GM19023 (cell line): ENCODE measurements around the gene GDAP2.

ENCODE experiments used
- ATAC-seq: cut with Tn5 transposase; IDR thresholded peaks from one replicate; pipeline ENCODE4 v1.9.1; 2021; ENCODE audit warnings: mild to moderate bottlenecking, moderate library complexity; ENCODE audit not compliant: unreplicated experiment

GDAP2 gene

GRCh38 chr1:117843791-117844190 is 85.6 kb downstream of the GDAP2 start:
- no peak for ATAC-seq

DNA sequence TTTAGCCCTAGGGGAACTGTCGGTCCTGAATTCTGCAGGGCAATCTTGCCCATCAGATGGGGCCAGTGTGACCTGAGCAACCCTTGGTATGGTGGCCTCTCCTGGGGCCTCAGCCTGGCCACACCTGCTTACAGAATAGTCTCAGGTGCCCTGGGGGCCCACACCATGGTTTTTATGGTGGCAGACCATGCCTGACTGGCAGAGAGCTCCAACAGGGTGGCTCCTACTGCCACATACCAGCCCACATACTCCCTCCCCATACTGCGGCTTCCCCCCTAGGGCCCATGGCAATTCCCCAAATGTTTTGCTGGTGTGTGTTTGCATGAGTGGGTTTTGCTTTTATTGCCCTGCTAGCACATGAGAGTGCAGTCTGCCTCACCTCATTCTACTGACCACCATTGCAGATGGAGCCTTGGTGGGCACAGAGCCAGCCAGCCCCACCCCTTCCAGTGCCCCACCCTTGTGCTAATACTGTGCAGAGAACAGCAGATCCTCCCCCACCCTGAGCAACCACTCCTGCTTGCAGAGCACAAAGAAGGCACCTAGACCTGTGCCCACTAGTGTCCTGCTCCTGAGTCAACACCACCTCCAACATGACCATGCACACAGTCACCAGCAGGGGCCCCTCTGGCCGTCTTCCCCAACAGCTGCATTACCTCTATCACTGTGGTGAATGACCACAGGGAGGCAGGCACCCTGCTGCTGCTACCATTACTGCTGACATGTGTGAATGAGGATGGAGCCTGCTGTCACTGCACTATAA is 86.8 kb downstream of the GDAP2 start:
- ATAC-seq = no peak

GRCh38 chr1:117841117-117841650 is 88.2 kb downstream of the GDAP2 start:
- no peak for ATAC-seq

- ATAC-seq = no peak
Measured at GRCh38 chr1:117838911-117839310, 90.5 kb downstream of the GDAP2 start.

- ATAC-seq = no peak
Measured at GRCh38 chr1:117836069-117836468, 93.4 kb downstream of the GDAP2 start.

- no peak for ATAC-seq
Measured at GRCh38 chr1:117834416-117834815, 95.0 kb downstream of the GDAP2 start.

GRCh38 chr1:117832453-117832852 is 97.0 kb downstream of the GDAP2 start:
- no peak for ATAC-seq

DNA sequence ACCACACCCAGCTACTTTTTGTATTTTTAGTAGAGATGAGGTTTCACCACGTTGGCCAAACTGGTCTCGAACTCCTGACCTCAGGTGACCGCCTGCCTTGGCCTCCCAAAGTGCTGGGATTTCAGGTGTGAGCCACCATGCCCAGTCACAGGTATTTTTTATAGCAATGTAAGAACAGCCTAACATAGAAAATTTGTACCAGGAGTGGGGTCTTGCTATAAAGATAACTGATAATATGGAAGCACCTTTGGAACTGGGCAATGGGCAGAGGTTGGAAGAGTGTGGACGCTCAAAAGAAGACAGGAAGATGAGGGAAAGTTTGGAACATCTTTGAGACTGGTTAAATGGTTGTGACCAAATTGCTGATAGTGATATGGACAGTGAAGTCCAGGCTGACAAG is 99.2 kb downstream of the GDAP2 start:
- no peak for ATAC-seq

GRCh38 chr1:117828201-117828600 is 101.2 kb downstream of the GDAP2 start:
- ATAC-seq = no peak

GRCh38 chr1:117826540-117827078 is 102.8 kb downstream of the GDAP2 start:
- no peak for ATAC-seq

- ATAC-seq = no peak
Measured at GRCh38 chr1:117826119-117826518, 103.3 kb downstream of the GDAP2 start.

DNA sequence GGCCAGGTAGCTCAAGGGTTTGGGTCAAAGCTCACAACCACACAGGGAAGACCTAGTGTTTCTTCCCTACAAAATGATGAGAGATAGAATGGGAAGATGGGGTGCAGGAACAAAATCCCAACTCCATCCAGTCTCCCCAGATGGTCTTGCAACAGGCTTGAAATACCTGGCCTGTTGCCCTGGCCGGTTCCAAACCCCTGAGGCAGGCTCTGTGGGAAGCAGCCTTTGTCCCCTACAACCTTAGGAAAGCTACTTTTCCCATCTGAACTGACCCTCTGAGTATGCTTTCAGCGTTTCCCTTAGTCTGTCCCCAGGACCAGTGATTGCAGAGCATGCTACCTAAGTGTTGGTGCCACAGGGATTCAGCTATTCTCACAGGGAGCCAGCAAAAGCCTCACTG is 104.0 kb downstream of the GDAP2 start:
- ATAC-seq = no peak

- no peak for ATAC-seq
Measured at GRCh38 chr1:117824616-117825015, 104.8 kb downstream of the GDAP2 start.

DNA sequence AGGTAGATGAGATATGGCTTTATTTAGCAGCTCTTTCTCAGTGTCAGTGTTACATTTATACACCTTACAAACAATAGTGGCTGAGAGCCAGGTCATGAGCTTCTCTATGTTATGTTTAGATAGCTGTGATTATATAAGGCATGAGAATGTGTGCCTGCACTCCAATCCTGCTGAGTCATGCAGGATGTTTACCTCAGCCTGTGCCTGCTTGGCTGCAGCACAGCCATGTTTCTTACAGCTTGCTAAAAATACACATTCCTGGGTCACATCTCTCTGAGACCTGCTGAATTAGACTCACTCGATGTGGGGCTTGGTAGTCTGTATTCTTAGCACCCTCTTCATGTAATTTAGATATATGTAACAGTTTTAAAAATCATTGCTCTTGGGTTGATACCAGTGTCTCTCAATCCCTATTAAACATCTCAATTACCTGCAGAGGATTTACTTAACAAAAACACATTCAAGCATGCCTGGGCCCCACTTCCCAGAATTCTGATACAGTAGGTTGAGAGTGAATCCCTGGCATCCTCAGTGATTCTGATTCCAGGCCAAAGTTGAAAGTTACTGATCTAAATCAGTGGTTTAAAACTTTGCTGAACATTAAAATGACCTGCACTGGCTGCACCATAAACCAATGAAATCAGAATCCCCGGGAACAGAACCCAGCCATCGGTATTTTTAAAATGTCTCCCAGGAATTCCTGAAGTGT is 107.5 kb downstream of the GDAP2 start:
- ATAC-seq = no peak

DNA sequence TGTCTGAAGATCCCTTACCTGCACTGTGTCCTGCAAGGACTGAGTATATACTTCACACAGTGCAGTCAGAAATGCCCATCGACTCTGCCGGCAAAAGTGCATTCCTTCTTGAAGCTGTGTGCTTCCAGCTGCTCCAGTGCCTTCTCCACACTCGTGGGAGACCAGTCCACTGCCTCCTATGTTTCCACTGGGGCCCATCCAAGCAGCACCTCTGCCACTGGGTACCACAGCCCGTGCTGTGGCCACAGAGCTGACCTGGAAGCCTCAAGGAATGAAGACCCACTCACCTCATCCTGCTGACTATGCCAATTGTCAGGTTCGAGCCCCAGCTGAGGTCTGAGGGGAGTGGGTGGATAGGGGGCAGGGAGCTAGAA is 108.1 kb downstream of the GDAP2 start:
- no peak for ATAC-seq

- ATAC-seq = no peak
Measured at GRCh38 chr1:117820694-117821381, 108.6 kb downstream of the GDAP2 start.

DNA sequence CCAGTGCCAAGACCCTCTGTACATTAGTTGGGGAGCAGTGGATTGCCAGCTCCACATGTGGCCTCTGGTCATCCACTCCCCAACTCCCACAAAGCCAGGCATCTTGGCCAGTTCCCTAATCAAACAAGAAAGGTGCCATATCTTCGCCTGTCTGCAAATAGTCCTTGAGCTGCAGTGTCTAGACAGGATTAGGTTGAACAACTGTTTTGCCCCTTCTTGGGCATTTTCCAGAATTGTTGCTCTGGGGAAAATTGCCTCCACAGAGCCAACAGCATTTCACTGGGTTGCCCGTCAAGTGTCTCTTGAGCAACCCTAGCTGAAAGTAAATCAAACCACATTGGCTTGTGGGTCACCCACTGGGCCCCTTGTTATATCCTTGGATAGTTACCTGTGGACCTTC is 109.3 kb downstream of the GDAP2 start:
- ATAC-seq = no peak

DNA sequence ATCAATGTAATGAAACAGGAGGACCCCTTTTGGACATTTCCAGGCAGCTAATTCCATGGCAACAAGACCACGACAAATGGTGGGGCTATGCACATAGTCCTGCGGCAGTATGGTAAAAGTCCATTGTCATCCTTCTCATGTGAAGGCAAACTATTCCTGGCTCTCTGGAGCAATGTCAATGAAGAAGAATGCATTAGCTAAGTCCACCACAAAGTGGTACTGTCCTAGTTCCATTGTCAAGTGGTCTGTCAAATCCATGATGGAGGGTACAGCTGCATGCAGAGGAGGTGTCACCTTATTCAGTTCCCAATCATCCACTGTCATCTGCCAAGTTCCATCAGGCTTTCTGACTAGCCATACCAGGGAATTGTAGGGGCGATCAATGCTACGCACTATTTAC is 110.1 kb downstream of the GDAP2 start:
- no peak for ATAC-seq

DNA sequence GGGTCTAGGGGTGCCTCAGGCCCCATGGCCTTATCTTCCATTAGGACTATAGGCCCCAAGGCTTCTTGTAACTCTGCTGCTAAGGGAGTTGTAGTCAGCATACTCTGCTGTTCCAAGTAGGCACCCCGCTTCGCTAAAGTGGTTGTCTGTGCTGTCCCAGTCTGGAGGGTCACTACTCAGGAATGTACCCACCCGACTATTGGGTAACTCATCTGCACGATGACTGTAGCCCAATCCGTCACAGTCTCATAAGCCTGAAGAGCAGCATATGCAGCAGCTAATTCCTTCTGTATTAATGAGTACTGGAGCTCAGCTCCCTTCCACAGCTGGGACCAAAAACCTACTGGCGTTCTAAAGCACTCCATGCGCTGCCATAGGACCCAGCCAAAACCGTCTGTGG is 111.0 kb downstream of the GDAP2 start:
- no peak for ATAC-seq

DNA sequence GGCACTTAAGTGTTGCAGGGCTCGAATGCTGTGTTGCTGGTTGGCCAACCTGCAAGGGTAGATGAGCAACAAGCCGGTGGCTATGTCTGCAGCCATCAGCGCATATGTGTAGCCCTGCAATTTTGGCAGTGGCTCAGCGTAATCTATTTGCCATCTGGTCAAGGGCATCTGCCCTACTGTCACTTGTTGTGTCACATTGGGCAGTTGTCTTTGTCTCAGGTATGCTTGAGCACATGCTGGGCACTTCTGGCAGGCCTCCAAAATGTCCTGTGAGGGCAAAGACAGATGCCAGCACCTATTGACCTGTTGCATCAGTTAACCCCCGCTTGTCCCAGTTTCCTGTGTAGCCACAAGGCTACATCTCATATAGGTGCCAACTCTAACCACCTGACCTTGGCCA is 111.8 kb downstream of the GDAP2 start:
- ATAC-seq = no peak

- ATAC-seq = no peak
Measured at GRCh38 chr1:117815926-117816325, 113.5 kb downstream of the GDAP2 start.
